ENCODE results near the gene FBXL14. TPM values are rescaled to one million over a fixed set of nuclear protein-coding genes. Genes with fewer than 3 reads are reported as not detected.
A peak's percentile ranks its signal among the peaks of the same experiment; 100 is the strongest.

Gene FBXL14
- total RNA-seq, 1 experiment from 2014 or later = 11.9 TPM

DNA sequence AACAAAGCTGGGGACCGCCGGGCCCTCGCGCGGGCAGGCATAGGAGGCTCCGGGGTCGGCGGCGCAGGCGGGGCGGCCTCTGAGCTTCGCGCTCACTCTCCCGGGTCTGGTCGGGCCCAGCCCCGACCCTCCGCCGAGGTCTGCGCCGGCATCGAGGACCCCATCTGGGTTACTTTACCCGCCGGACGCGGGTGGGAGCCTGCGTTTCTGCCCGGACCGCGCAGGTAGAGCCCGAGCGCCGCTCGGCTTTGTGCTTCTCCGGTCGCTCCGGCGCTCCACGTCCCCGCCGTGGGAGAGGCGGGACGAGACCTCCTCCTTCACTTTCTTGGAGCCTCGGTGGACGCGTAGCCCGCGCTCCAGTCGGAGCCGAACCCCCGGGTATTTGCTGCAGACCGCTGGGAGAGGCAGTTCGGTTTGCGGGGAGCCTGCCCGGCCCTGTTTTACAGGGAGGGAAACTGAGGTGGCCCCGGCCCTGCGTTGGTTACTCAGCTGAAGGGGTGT is 63.2 kb downstream of the FBXL14 start:
- in situ Hi-C loops (cut with HindIII; ENCODE audit: low pct_unique_long_range_greater_than_20kb, low sequenced_read_pairs) = no loop called here
- DNase-seq (ENCODE audit: low read depth) = no peak

- in situ Hi-C loops (cut with HindIII; ENCODE audit: low pct_unique_long_range_greater_than_20kb, low sequenced_read_pairs) = no loop called here
- DNase-seq (ENCODE audit: low read depth) = no peak
Observed at GRCh38 chr12:1530592-1531152, 63.7 kb downstream of the FBXL14 start.

DNA sequence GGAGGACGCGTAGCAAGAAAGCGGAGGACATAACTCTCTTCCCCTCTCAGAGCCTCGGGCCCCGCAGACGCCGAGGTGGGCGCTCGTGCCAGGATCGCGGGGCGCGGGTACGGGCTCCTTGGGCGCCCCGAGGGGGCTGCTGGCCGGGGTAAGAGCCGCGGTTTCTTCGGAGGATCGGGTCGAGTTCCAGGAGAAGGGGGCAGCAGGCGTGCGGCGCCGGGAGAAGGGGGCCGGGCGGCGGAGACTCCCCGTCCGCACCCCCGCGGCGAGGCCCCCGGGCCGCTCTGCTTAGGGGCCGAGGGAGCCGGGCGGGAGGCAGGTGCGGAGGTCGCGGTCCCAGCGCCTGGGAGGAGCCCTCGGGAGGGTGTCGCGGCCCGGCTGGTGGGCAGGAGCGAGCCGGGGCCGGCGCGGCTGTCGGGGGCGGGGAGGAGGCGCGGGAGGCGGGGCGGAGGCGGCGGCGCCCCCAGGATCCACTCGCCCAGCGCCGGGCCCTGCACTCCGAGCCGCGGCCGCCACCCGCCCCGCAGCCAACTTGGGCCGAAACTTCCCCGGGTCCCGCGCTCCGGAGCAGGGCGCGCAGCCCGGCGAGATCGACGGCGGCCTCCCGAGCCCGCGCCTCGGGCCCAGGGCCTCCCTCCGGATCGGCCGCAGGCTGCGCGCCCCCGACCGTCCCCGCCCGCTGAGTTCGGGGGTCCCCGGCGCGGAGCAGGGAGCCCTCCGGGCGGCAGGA is 64.4 kb downstream of the FBXL14 start:
- in situ Hi-C loops (cut with HindIII; ENCODE audit: low pct_unique_long_range_greater_than_20kb, low sequenced_read_pairs) = no loop called here
- DNase-seq (ENCODE audit: low read depth) = no peak

GRCh38 chr12:1529228-1529861 is 65.0 kb downstream of the FBXL14 start:
- in situ Hi-C loops (cut with HindIII; ENCODE audit: low pct_unique_long_range_greater_than_20kb, low sequenced_read_pairs) = no loop called here
- DNase-seq (ENCODE audit: low read depth) = no peak

GRCh38 chr12:1528791-1529190 is 65.6 kb downstream of the FBXL14 start:
- in situ Hi-C loops (cut with HindIII; ENCODE audit: low pct_unique_long_range_greater_than_20kb, low sequenced_read_pairs) = no loop called here
- no peak for DNase-seq (ENCODE audit: low read depth)

- peak; percentile 17 for DNase-seq (ENCODE audit: low read depth)
- in situ Hi-C loops (cut with HindIII; ENCODE audit: low pct_unique_long_range_greater_than_20kb, low sequenced_read_pairs) = no loop called here
Observed at GRCh38 chr12:1527789-1528188, 66.6 kb downstream of the FBXL14 start.

DNA sequence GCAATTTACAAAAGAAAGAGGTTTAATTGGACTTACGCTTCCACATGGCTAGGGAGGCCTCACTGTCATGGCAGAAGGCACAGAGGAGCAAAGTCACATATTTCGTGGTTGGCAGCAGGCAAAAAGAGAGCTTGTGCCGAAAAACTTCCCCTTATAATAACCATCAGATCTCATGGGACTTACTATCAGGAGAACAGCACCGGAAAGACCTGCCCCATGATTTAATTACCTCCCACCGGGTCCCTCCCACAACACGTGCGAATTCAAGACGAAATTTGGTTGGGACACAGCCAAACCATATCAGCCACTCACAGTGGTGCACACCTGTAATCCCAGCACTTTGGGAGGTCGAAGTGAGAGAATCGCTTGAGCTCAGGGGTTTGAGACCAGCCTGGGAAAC is 68.5 kb downstream of the FBXL14 start:
- DNase-seq (ENCODE audit: low read depth) = no peak
- in situ Hi-C loops (cut with HindIII; ENCODE audit: low pct_unique_long_range_greater_than_20kb, low sequenced_read_pairs) = no loop called here

GRCh38 chr12:1523558-1524050 is 70.8 kb downstream of the FBXL14 start:
- in situ Hi-C loops (cut with HindIII; ENCODE audit: low pct_unique_long_range_greater_than_20kb, low sequenced_read_pairs) = no loop called here

GRCh38 chr12:1523046-1523445 is 71.3 kb downstream of the FBXL14 start:
- DNase-seq (ENCODE audit: low read depth) = no peak
- in situ Hi-C loops (cut with HindIII; ENCODE audit: low pct_unique_long_range_greater_than_20kb, low sequenced_read_pairs) = no loop called here

More at GRCh38 chr12:1523558-1524050, 70.8 kb downstream of the FBXL14 start:
- DNase-seq (ENCODE audit: low read depth) = no peak

GRCh38 chr12:1519642-1520041 is 74.7 kb downstream of the FBXL14 start:
- no peak for DNase-seq (ENCODE audit: low read depth)
- in situ Hi-C loops (cut with HindIII; ENCODE audit: low pct_unique_long_range_greater_than_20kb, low sequenced_read_pairs) = no loop called here

GRCh38 chr12:1518591-1519516 is 75.5 kb downstream of the FBXL14 start:
- DNase-seq (ENCODE audit: low read depth) = peak; percentile 89
- in situ Hi-C loops (cut with HindIII; ENCODE audit: low pct_unique_long_range_greater_than_20kb, low sequenced_read_pairs) = no loop called here

- no peak for DNase-seq (ENCODE audit: low read depth)
- in situ Hi-C loops (cut with HindIII; ENCODE audit: low pct_unique_long_range_greater_than_20kb, low sequenced_read_pairs) = no loop called here
Observed at GRCh38 chr12:1517734-1518525, 76.5 kb downstream of the FBXL14 start.

GRCh38 chr12:1517007-1517406 is 77.4 kb downstream of the FBXL14 start:
- in situ Hi-C loops (cut with HindIII; ENCODE audit: low pct_unique_long_range_greater_than_20kb, low sequenced_read_pairs) = no loop called here
- no peak for DNase-seq (ENCODE audit: low read depth)

Other genes starting within 250 kb of the FBXL14 start
- gene WNT5B, start 34.6 kb upstream of the FBXL14 start, total RNA-seq (2014; rRNA removed; shearing (Covaris generic); ENCODE audit: low replicate concordance) = 4.9 and 9.2 TPM in 2 replicates
- gene ADIPOR2, start 96.5 kb upstream of the FBXL14 start, total RNA-seq (2014; rRNA removed; shearing (Covaris generic); ENCODE audit: low replicate concordance) = 33.9 and 35.6 TPM in 2 replicates
- gene LRTM2, start 226.0 kb upstream of the FBXL14 start, total RNA-seq (2014; rRNA removed; shearing (Covaris generic); ENCODE audit: low replicate concordance) = not detected in 2 replicates

Data from Caki2 (cell line).